GM19452 (cell line): ENCODE results near the gene DLD.
"Not testable (repeated sequence)": the region's sequence is repeated elsewhere in the genome, so short reads cannot be mapped to it uniquely, and the experiment has no call there.

Source experiments
- ATAC-seq: cut with Tn5 transposase; IDR thresholded peaks from one replicate; pipeline ENCODE4 v1.9.1; 2021; ENCODE audit not compliant: unreplicated experiment

Gene DLD

GRCh38 chr7:107940951-107941350 lies 50.0 kb downstream of the DLD start:
- ATAC-seq, result no peak

DNA sequence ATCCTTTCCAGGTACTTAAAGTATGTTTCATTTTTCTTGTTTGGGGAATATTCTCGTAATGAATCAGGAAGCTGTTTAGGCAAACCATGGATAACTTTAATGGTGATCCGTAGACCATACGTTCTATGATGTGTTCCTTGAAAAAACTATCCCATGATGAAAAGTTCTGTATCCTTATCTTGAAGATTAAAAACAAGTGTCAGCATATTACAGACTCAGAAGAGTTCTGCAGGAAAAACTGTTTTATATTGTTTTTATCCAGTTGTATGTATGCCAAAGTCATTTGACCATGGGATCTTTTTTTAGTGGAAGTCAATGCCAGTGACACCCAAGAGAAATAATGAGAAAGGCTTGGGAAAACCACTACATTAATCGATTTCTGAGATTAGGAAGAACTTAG lies 52.0 kb downstream of the DLD start:
- no peak for ATAC-seq

GRCh38 chr7:107944411-107945169 lies 53.6 kb downstream of the DLD start:
- ATAC-seq, result no peak

DNA sequence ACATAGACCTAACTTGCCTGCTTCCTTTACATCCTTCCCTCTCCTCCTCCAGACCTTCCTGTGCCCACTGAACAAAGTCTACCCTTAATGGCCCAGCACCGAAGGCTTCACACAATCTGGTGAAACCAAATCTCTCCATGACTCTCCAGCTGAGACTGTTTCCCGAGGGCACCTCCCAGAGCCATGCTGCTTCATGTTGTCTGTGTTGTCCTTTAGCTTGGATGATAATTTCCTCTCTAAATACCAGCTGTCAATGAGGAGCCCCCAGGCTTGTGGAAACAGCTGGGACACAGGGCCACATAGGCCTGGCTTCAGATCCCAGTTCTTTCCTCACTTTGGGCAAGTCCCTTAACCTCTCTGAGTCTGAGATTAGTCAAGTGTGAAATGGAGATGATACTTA lies 54.3 kb downstream of the DLD start:
- no peak for ATAC-seq

GRCh38 chr7:107946451-107946850 lies 55.5 kb downstream of the DLD start:
- ATAC-seq, result no peak

DNA sequence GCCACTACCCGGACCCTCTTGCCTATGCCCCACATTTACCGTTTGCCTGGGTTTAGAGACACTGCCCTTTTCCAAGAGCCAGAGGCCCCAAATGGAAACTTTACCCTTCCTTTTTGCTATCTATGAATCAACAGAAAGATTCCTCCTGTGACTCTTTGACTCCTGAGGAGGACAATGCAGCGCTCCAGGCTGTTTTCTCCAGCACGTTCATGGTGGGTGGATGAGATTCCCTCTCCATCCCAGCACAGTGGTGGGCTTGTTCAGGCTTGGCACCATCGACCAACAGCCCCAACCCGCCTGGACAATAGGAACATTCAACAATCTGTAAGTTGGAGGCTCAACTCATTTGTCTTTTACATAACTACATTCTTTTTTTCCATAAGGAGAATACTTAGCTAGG lies 55.9 kb downstream of the DLD start:
- ATAC-seq, result no peak

DNA sequence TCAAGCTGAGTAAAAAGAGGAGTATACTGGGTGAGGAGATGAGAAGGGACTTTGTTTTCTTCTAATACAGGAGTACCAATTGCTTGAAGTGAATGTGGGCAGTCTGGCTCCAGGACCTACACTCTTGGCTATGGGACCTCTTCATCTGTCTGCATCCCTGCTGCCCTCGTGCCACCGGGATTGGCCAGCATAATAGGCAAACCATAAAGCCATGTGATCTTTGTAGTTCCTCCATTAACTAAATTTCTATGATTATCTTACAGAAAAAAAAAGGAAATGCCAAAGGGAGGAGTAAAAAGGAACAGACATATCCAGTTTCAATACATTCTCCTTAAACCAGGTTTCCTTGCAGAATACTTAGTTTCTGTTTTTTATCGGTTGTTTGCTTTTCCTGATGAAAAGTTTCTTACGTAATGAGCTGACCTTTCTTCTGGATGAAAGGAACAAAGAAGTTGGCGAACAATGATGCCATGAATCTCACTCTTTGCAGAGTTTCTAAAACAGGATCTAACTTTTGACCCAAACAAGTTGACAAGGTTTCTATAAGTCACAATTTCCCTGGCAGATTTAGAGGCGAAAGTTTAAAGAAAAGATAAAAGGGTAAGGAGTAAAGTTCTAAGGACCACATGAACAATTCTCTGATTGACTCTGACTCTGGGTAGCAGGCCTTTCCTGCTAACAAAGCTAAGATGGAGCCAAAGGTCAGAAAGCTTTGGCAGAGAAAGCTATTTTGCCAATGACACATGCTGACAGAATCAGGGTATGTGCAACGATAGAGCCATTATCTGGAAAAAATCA lies 57.9 kb downstream of the DLD start:
- ATAC-seq, result no peak

DNA sequence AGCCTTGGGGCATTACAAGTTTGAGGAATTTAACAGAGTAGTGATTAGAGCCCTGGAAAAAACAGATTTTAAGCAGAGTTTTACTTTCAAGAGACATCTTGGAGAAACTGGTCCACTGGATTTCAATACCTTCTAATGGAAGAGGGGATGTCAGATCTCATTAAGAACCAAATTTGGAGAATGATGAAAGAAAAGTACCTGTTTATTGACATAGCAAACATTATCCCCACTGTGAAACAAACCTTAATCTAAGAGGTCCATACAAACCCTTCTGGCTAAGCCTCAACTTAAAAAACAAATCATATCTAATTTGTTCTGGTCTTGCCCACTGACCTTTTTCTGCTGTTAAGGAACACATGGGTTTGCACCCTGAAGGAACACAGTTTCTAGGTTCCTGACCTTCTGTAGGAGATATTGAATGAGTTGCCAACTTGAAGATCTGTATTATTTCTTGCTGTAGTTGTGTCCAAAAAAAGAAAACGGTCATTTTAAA lies 58.5 kb downstream of the DLD start:
- ATAC-seq, result no peak

DNA sequence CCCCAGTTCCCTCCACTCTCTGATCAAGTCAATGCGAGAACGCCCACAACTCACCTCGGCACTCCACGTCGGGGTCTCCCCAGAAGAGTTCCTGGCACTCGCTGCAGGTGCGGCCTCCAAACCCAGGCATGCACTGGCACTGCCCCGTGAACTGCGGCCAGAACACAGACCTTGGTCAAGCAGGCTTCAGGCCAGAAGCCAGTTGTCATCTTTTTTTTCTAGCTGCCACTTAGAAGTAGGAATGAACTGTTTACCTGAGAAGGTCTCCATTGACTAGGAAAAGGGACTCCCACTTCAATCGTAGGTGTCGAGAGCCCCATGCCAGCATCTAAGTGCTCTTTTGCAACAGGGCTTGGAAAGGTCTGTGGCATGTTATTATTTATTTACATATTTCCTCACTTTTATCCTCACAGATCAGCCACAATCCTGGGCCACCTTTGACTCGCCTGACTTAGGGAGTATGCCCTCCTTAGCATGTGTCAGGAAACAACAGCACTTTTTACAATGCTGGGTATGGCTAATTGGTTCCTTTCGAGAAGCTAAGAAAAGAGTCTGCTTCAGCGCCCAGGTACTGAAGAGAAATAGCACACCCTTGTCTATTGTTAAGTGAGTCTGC lies 60.3 kb downstream of the DLD start:
- ATAC-seq, result no peak

DNA sequence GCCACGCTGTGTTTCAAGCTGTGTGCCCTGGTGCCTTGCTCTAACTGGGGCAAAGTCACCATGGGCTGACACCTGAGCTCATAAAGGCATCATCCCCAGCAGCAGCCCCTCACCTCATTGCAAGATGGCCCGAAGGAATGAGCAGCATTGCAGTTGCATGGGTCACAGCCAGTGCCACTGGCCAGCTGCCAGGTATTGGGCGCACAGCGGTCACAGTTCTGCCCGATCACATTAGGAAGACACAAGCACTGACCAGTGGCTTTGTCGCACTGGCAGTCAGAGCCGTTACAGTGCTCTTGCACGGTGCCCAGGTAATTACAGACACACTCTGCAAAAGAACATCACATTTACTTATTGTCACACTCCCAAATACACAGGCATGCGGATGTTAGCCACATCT lies 60.9 kb downstream of the DLD start:
- no peak for ATAC-seq

DNA sequence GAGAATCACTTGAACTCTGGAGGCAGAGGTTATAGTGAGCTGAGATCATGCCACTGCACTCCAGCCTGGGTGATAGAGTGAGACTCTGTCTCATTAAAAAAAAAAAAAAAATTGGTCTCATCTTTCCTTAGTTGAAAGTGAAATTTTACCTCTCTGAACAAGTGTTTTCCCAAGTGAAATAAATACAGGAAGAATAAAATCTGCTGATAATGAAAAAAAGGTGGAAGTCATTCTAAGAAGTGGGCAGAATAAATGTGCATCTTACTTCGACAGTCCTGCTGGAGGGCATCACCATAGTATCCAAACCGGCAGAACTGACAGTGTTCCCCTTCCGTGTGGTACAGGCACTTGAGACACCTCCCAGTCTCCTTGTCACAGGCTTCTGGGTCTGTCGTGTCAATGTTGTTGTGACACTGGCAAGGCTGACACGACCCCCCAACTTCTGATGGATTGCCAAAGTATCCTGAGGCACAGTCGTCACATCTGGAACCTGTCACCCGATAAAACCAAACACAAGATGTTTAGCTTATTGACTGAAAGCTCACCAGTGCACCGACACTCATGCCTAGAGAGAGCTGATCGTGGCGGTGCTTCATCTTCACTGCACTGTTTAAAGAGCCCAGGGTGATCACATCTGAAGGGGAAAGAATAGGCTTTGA lies 62.4 kb downstream of the DLD start:
- ATAC-seq, result no peak

DNA sequence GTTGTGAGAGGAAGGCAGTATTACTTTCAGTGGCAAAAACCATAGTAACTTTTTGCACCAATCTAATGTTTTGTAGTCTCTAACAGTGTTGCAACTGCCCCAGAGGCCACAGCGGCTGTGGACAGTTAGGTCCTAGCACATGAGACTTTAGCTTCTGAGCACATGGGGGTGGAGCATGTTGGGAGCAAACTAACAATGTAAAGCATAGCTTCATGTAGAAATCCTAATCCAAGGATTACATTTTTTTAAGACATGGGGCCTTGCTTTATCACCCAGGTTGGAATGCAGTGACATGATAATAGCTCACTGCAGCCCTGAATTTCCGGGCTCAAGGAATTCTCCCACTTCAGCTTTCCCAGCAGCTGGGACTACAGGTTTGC lies 62.9 kb downstream of the DLD start:
- ATAC-seq, result no peak

- no peak for ATAC-seq
Measured at GRCh38 chr7:107955394-107955793, 64.4 kb downstream of the DLD start.

- not testable (repeated sequence) for ATAC-seq
Measured at GRCh38 chr7:107956950-107957349, 66.0 kb downstream of the DLD start.

- no peak for ATAC-seq
Measured at GRCh38 chr7:107957436-107957835, 66.5 kb downstream of the DLD start.

DNA sequence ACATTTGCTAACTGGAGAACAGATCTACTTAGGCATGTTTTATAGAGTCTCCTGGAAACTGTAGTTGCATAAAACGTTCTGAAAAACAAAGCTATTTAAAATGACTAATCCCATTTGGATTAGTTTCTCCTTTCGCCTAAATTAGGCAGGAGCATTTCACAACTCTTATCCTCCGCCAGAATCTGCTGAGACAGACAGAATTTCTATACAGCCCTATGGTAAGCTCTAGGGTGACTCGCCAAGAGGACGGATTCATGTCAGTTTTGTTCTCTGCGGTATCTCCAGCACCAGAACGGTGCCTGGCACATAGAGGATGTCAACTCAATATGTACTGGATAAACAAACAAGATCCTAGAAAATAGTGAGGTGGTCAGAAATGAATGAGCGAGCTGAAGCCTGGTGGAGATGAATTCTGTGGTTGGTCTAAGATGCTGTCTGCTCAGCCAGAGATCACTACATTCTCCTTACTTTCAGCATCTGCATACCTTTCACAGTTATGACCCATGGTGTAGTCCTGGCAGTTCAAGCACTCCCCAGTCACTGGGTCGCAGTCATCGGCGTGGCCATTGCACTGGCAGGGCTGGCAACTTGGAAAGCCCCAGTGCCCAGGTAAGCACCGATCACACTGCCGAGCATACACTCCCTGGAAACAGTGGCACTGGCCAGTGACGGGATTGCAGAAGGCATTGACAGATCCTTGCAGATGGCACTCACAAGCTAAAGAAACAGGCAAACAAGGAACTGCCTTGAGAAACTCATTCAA lies 68.0 kb downstream of the DLD start:
- ATAC-seq, result no peak

DNA sequence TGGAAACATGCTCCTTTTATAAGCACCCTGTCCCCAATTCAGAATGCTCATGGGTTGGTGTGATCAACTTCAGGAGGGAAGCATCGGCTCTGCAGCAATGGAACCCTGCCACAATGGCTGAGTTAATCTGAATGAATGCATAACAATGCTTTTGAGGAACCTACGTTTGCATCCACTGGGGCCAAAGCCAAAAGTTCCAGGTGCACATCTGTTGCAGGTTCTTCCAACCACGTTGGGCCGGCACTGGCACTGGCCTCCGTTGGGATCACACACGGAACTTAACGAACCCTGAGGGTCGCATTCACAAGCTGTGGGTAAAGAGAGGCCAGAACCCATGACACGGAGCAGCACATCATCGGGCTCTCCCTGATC lies 68.5 kb downstream of the DLD start:
- no peak for ATAC-seq

DNA sequence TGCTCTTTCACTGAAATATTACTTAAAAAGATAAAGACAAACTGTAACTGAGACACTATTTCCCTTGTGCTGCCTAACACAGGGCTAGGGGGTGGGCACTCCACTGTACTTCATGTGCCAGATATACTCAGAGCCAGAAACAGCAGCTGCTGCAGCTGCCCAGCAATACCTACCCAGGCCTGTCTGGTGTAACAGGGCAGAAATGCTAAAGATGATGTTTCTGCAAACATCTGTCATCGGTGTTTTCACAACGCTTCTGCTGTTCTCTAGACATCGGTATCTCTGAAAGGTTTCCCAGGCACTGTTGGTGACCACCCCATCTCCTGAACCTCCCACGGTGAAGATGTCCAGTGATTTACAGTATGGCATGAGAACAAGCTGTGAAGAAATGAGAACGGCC lies 69.3 kb downstream of the DLD start:
- no peak for ATAC-seq

GRCh38 chr7:107961405-107961804 lies 70.4 kb downstream of the DLD start:
- ATAC-seq, result no peak

DNA sequence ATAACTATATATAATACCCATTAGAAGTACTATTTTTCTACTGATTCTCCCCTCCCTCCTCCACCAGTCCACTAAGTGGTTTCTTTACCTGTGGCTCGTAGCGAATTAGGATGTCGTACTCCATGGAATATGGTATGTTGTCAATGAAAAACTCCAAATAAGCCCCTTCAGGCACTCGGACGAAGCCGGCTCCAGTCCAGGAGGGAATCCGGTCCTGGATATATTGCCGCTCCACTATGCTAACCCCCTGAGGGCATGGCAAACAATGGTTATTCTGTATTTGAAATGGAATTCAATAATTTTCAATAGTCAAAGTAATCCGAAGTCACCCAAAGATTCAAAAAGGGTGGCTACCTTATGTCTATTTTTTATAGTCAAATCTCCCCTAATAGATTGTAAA lies 71.8 kb downstream of the DLD start:
- no peak for ATAC-seq

DNA sequence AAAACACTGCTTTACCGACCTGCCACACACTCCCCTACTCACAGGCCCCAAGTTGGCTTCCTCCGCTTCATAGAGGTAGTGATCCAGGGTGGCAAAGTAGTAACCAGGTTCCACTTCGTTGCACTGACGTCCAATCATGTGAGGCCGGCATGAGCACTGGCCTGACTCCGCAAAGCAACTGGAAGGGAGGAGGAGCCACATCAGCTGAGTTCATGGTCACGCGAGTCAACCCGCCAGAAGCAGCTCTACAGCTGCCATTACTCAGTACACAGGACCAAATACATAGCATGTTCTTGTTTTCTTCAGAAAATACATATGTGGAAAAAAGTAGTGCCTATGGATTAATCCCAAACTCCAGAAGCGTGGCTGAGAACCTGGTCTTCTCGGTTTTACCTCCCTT lies 73.5 kb downstream of the DLD start:
- no peak for ATAC-seq
